MG63 (cell line): ENCODE data around the gene MARCKSL1. TPM values are rescaled to one million over a fixed set of nuclear protein-coding genes. Genes with fewer than 3 reads are reported as not detected.
A peak's percentile ranks its signal among the peaks of the same experiment; 100 is the strongest.

Experiments
- DNase-seq: peaks from one replicate; pipeline ENCODE4 v3.0.0-alpha.2; 2020
- H3K27me3 ChIP-seq: fragments of 250-450 bp; sonication (Bioruptor Pico); 2 replicates; pipeline ENCODE4 v1.5.1; 2020; ENCODE audit warnings: mild to moderate bottlenecking, moderate library complexity
- H3K36me3 ChIP-seq: fragments of 250-450 bp; sonication (Bioruptor Pico); 2 replicates; pipeline ENCODE4 v1.5.1; 2020; ENCODE audit warnings: mild to moderate bottlenecking, moderate library complexity
- H3K4me3 ChIP-seq: fragments of 250-450 bp; sonication (Bioruptor Pico); 2 replicates; pipeline ENCODE4 v1.5.1; 2020; ENCODE audit warnings: mild to moderate bottlenecking, moderate library complexity
- H3K9me3 ChIP-seq: fragments of 250-450 bp; sonication (Bioruptor Pico); 2 replicates; pipeline ENCODE4 v1.5.1; 2020; ENCODE audit warnings: mild to moderate bottlenecking, moderate library complexity
- total RNA-seq: library from RNA; depleted of rRNA; stranded (reverse); fragments of >200 nt; shearing (Covaris generic); gene quantifications from 2 replicates; pipeline ENCODE4 v1.2.3, GENCODE V29; 2014; ENCODE audit warnings: low replicate concordance

MARCKSL1 gene
- total RNA-seq, 1 experiment from 2014 or later: 19.1 TPM

DNA sequence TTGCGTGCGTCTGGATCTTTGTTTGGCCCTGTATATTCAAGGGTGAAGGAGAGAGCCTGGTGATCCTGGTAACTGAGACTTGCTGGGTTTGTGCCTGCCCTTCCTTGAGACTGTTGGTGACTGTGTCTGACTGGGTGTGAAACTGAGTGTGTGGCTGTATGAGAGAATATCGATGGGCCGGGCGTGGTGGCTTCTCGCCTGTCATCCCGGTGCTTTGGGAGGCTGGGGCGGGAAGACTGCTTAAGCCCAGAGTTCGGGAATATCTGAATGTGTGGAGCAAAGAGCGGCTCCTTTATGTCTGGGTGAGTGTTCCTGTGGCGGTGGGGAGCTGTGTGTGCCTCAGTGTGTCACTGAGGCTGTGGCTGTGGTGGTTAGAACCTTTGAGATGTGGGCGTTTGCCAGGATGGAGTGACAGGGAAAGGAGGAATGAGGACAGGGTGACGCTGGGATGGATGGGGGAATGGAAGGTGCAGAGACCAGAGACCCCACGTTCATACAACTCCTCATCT, 2.7 kb upstream of the MARCKSL1 start:
- H3K36me3 ChIP-seq: peaks cover 12% of the 10 kb centered on the region
- no peaks in the 10 kb centered on the region for H3K27me3 ChIP-seq
- H3K9me3 ChIP-seq: no peaks in the 10 kb centered on the region
- no peak overlapping the region for H3K4me3 ChIP-seq
- no peak for DNase-seq

GRCh38 chr1:32337855-32338636, 2.0 kb upstream of the MARCKSL1 start:
- Histone ChIP-seq H3K9me3 (no peaks in the 10 kb centered on the region), H3K36me3 (peaks cover 19% of the 10 kb centered on the region), H3K27me3 (no peaks in the 10 kb centered on the region), H3K4me3 (no peak overlapping the region)
- no peak for DNase-seq

DNA sequence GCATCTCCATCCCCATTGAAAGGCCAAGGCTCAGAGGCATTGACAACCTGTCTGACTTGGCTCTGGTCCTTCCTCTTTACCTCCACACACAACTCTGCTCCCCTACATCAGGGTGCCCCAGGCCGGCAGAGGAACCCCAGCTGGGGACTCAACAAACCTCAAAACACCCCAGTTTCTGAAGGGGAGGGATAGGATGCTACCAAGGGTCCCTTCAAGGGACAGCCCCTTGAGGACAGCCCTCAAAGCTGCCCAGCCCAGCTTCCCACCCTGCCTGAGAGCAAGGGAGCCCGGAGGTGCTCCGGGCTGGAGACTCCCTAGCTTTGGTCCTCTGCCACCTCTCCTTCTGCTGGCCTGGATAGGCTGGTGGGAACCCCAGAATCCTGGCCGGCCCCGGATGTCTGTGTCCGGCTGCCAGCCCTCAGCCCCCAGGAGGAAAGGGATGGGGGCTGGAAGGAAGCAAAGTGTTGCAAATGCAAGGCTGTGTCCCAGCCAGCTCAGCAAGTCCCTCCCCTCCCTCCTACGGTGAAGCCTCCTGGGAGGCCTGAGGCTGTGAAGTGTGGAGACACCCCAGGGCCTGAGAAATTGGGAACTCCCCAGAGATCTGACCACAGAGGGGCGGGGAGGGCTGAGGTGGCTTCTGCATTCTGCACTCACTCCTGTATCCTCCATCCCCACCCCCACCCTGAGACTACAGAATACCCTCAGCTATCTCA, 1.1 kb upstream of the MARCKSL1 start:
- DNase-seq: no peak
- Histone ChIP-seq H3K9me3 (no peaks in the 10 kb centered on the region), H3K4me3 (no peak overlapping the region), H3K36me3 (peaks cover 23% of the 10 kb centered on the region), H3K27me3 (no peaks in the 10 kb centered on the region)

DNA sequence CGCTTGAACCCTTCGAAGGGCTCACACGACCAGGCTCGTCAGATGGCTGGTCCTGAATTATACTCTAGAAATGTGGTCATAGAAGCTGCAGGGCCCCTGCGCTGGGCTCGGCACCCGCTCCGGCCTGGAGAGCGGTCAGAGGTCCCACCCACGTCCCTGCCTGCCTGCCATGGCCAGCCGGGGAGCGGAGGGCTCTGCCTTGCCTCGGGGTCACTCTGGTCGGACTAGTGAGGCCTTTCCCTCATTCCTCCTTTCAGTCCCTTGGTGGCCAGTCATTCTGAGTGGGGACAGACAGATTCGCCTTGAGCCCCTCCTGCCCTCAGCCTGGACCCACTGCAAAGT, 529 bp upstream of the MARCKSL1 start:
- peaks cover 23% of the 10 kb centered on the region for H3K36me3 ChIP-seq
- no peak for DNase-seq
- no peak overlapping the region; the same call in 1 of the 2 replicates for H3K4me3 ChIP-seq
- no peaks in the 10 kb centered on the region for H3K27me3 ChIP-seq
- no peaks in the 10 kb centered on the region for H3K9me3 ChIP-seq

DNA sequence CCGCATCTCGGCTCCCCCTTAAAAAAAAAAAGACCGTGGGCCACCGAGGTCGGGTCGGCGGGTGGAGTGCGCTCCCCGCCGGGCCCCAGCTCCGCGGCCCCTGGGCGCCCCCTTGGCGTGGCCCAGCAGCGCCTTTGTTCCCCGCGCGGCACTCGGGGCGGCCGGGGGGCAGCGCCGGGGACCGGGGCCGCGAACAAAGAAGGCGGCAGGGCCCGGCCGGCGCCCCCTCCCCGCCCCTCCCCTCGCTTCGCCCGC, 571 bp downstream of the MARCKSL1 start:
- DNase-seq: no peak
- peak overlapping the region; percentile 59 for H3K4me3 ChIP-seq
- H3K9me3 ChIP-seq: no peaks in the 10 kb centered on the region
- H3K36me3 ChIP-seq: peaks cover 28% of the 10 kb centered on the region
- no peaks in the 10 kb centered on the region for H3K27me3 ChIP-seq

DNA sequence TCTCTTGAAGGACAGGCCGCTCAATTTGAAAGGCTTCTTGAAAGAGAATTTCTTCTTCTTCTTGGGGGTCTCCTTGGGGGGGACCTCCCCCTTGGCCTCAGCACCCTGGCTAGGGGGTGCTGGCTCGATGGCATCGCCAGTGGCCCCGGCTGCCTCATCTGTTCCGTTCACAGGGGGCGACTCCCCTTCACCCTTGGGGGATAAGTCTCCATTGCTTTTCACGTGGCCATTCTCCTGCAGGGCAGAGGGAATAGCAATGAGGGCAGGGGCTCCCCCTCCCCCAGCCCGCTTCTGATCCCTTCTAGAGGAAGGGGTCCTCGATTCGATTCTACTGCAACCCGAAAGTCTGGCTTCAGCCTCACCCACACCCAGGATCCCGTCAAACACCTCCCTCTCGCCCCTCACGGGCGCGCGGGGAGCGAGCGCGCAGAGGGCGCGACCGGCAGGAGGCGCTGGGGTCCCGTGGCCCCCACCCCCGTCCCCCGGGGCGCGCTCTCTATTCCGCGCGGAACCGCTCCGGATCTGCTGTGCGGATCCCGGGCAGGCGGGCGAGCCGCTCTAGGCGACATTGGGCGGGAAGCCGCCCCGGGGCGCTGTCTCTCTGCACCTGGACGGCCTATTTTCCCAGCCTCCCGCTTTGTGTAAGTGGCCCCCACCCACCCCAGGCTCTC, 1.0 kb downstream of the MARCKSL1 start:
- Histone ChIP-seq H3K27me3 (no peaks in the 10 kb centered on the region), H3K36me3 (peaks cover 28% of the 10 kb centered on the region), H3K9me3 (no peaks in the 10 kb centered on the region), H3K4me3 (peak overlapping the region; percentile 59)
- peak; percentile 47 for DNase-seq

DNA sequence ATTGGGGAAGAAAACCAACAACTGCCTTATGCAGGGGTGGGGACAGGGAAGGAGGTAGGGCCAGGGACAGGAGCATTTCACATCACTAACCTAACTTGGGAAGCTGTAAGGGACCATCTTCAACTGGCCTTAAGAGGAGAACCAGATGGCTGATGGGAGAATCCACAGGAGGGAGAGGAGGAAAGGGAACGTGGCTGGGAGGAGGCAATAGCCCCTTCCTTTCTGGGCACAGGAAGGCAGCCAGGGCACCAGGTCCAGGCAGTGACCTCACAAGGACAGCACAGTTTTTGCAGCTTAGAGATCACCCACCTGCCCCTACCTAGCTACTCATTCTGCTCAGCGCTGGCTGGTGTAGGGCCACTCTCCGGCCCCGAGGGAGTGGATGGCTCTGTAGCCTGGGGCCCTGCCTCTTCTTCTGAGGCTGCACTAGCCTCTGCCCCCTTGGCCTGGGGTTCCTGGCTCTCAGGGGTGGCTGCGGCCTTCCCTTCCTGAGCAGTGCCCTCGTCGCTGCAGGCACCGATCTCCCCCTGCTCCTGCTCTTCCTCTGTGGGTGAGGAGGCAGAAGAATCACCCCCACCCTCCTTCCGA, 1.7 kb downstream of the MARCKSL1 start:
- no peak for DNase-seq
- H3K4me3 ChIP-seq: peak overlapping the region; percentile 59
- no peaks in the 10 kb centered on the region for H3K27me3 ChIP-seq
- no peaks in the 10 kb centered on the region for H3K9me3 ChIP-seq
- H3K36me3 ChIP-seq: peaks cover 32% of the 10 kb centered on the region

GRCh38 chr1:32333251-32333963, 2.6 kb downstream of the MARCKSL1 start:
- no peaks in the 10 kb centered on the region for H3K27me3 ChIP-seq
- no peaks in the 10 kb centered on the region for H3K9me3 ChIP-seq
- peaks cover 40% of the 10 kb centered on the region for H3K36me3 ChIP-seq
- no peak for DNase-seq
- H3K4me3 ChIP-seq: no peak overlapping the region

- Histone ChIP-seq H3K9me3 (no peaks in the 10 kb centered on the region), H3K36me3 (peaks cover 44% of the 10 kb centered on the region), H3K27me3 (no peaks in the 10 kb centered on the region), H3K4me3 (no peak overlapping the region)
- DNase-seq: no peak
Observed at GRCh38 chr1:32332290-32333079, 3.5 kb downstream of the MARCKSL1 start.

DNA sequence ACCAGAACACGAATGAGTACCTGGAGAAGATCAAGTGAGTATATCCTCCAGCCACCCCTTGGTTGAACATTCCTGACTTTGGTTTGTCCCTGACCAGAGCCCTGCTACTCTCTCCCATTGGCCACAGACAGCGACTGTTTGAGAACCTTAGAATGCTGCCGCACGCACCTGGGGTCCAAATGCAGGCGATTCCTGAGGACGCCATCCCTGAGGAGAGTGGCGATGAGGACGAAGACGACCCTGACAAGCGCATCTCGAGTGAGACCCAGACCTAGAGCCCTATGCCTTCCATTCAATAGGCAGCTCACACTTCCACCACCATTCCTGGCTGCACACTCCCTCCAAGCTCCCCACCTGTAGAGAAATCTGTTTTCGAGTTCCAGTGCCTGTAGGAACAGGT, 4.5 kb downstream of the MARCKSL1 start:
- Histone ChIP-seq H3K4me3 (no peak overlapping the region), H3K36me3 (peaks cover 49% of the 10 kb centered on the region), H3K9me3 (no peaks in the 10 kb centered on the region), H3K27me3 (no peaks in the 10 kb centered on the region)
- DNase-seq: no peak

DNA sequence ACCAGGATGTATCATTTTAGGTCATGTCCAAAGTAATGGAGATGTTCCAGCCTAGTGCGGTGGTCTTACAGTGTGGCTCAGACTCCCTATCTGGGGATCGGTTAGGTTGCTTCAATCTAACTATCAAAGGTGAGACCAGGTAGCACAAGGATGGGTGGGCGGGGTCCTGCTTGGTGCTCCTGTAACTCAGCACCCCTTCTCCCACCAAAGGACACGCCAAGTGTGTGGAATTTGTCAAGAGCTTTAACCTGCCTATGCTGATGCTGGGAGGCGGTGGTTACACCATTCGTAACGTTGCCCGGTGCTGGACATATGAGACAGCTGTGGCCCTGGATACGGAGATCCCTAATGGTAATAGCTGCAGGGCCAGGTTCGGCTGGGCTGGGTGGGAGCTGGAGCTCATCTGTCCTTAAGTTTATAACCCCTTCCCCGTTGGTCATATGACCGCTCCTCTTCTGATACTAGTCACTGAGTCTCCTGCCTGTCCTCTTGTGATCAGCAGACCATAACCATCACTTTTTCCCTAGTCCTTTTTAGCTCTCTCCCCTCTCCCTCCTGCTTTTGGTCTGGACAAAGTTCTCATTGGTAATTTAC, 5.4 kb downstream of the MARCKSL1 start:
- Histone ChIP-seq H3K9me3 (no peaks in the 10 kb centered on the region), H3K36me3 (peaks cover 51% of the 10 kb centered on the region), H3K27me3 (no peaks in the 10 kb centered on the region), H3K4me3 (no peak overlapping the region)
- no peak for DNase-seq

DNA sequence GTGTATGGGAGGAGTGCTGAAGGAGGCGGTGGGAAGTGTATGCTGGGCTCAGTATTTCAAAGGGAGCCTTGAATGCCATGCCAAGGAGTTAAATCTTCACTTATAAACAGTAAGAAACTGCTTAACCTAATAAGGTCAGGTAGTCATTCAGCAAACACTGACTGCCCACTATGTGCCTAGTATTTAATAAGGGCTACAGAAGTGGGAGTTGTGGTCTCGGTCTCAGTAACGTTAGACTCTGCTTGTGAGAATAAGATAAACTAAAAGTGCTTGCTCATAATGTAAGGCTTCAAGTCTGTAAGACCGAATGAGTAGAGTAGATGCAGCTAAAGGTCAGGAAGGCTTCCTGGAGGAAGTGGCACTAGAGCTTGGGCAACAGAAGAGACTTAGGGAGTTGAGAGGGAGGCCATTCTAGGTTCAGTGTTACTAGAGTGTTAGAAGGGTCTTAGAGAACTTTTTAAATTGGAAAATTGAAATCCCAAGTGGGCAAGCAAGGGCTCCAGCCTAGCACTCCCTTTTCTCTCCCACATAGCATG, 6.0 kb downstream of the MARCKSL1 start:
- no peak for DNase-seq
- Histone ChIP-seq H3K4me3 (no peak overlapping the region), H3K27me3 (no peaks in the 10 kb centered on the region), H3K9me3 (no peaks in the 10 kb centered on the region), H3K36me3 (peaks cover 51% of the 10 kb centered on the region)

DNA sequence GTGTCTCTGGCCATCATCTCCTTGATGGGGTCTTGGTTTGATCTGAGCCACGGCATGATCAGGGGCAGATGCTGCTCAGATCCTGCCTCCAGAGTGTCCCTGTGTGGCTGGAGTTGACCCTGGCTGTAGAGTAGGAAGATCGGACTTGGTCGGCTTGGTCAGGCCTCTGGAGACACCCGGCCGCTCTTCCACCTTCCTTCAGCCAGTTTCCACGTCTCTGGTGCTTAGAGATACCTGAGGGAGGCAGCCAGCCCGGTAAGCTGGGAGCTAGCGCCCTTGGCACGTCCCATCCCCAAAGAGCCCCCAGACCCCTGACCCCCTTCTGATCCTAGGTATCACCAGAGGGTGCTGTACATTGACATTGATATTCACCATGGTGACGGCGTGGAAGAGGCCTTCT, 8.8 kb downstream of the MARCKSL1 start:
- Histone ChIP-seq H3K36me3 (peaks cover 33% of the 10 kb centered on the region), H3K9me3 (no peaks in the 10 kb centered on the region), H3K27me3 (no peaks in the 10 kb centered on the region), H3K4me3 (no peak overlapping the region)
- DNase-seq: no peak

DNA sequence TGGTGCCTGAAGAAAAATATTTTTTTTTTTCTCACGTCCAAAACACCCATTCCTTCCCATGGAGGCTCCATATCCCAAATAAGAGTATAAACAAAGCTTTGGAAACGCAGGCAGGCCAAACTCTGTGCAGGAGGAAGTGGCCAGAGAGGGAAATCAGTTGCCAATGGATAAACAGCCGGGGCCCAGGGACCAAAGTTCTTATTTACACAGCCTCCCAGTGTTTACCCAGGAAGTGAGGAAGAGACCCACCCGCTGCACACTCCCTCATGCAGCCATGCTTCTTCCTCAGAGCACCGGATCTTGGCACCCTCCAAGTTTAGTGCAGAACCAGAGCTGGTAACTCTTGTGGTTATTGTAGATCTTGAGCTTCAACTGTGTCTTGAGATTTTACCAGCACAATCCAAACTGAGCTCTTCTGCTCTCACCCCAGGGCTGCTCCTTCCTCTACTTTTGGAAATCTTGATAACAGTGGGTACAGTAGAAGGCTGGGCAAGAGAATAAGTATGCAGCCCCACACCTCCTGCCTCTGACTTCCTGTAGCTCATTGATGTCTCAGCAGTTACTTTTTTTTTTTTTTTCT, 14.2 kb downstream of the MARCKSL1 start:
- DNase-seq: no peak
- Histone ChIP-seq H3K27me3 (no peaks in the 10 kb centered on the region), H3K36me3 (peaks cover 24% of the 10 kb centered on the region), H3K9me3 (no peaks in the 10 kb centered on the region), H3K4me3 (no peak overlapping the region)

- Histone ChIP-seq H3K9me3 (no peaks in the 10 kb centered on the region), H3K27me3 (no peaks in the 10 kb centered on the region), H3K4me3 (no peak overlapping the region), H3K36me3 (peaks cover 22% of the 10 kb centered on the region)
- DNase-seq: no peak
Observed at GRCh38 chr1:32318127-32318869, 17.7 kb downstream of the MARCKSL1 start.
